GM12891 (cell line): ENCODE measurements around the gene DCLK2.

Experiments used
- POLR2A ChIP-seq: IDR thresholded peaks from 2 replicates; pipeline ENCODE4 v1.6.1; 2011; ENCODE audit warnings: low read depth, low read length, control low read depth
- POLR2AphosphoS5 ChIP-seq: IDR thresholded peaks from 2 replicates; pipeline ENCODE4 v1.6.1; 2011; ENCODE audit warnings: low read depth, low read length, control low read depth
- TAF1 ChIP-seq: IDR thresholded peaks from 2 replicates; pipeline ENCODE4 v1.6.1; 2011; ENCODE audit warnings: low read depth, low read length, control low read depth

- no peak for TF ChIP-seq POLR2AphosphoS5
- no peak for TF ChIP-seq TAF1
- no peak for TF ChIP-seq POLR2A
Observed at GRCh38 chr4:150072906-150073714, 5.1 kb upstream of the DCLK2 start.
